ENCODE data around the gene SPATA21. TPM values are rescaled to one million over a fixed set of nuclear protein-coding genes. Genes with fewer than 3 reads are reported as not detected.
"Not testable (repeated sequence)": the region's sequence is repeated elsewhere in the genome, so short reads cannot be mapped to it uniquely, and the experiment has no call there.

The SPATA21 gene
- not detected for total RNA-seq

- TF ChIP-seq POLR2A (IDR thresholded peaks at IDR 0.05) = no peak
- no peak for TF ChIP-seq CTCF (IDR thresholded peaks at IDR 0.05)
- H3K27ac ChIP-seq = no peak within 1 kb of the TSS
- no peaks in the 10 kb centered on the region for H3K27me3 ChIP-seq
- peaks cover 0 to 11% (median 6%) of the 10 kb centered on the region in 4 donors for H3K4me1 ChIP-seq
- no peaks in the 10 kb centered on the region for H3K36me3 ChIP-seq
- H3K9me3 ChIP-seq = no peaks in the 10 kb centered on the region
- DNase-seq = no peak
- H3K4me3 ChIP-seq = no peak within 1 kb of the TSS
Measured at GRCh38 chr1:16436946-16437474, at the start of gene SPATA21. Gene SPATA21 (minus strand): TSS chr1:16437424. CDS start chr1:16431371, 6,053 bp downstream.

GRCh38 chr1:16487011-16487410 lies 49.8 kb upstream of the SPATA21 start:
- H3K27me3 ChIP-seq, H3K4me3 ChIP-seq, H3K4me1 ChIP-seq, DNase-seq, H3K27ac ChIP-seq, H3K9me3 ChIP-seq: not testable (repeated sequence)
- peaks cover 0 to 31% (median 0%) of the 10 kb centered on the region in 3 donors for H3K36me3 ChIP-seq

GRCh38 chr1:16486316-16486715 lies 49.1 kb upstream of the SPATA21 start:
- not testable (repeated sequence) for H3K4me1 ChIP-seq, H3K27ac ChIP-seq, H3K9me3 ChIP-seq, H3K4me3 ChIP-seq, DNase-seq, H3K27me3 ChIP-seq
- H3K36me3 ChIP-seq = peaks cover 0 to 31% (median 0%) of the 10 kb centered on the region in 3 donors

GRCh38 chr1:16484931-16485330 lies 47.7 kb upstream of the SPATA21 start:
- Histone ChIP-seq H3K27me3 (no peaks in the 10 kb centered on the region), H3K27ac (no peak overlapping the region), H3K4me1 (no peaks in the 10 kb centered on the region), H3K4me3 (no peak overlapping the region), H3K9me3 (no peaks in the 10 kb centered on the region), H3K36me3 (peaks cover 0 to 40% (median 0%) of the 10 kb centered on the region in 3 donors)
- TF ChIP-seq POLR2A (IDR thresholded peaks at IDR 0.05) = no peak
- no peak for TF ChIP-seq CTCF (IDR thresholded peaks at IDR 0.05)
- no peak for DNase-seq

- H3K4me3 ChIP-seq = no peak overlapping the region
- no peaks in the 10 kb centered on the region for H3K9me3 ChIP-seq
- TF ChIP-seq CTCF (IDR thresholded peaks at IDR 0.05) (no peak), POLR2A (IDR thresholded peaks at IDR 0.05) (no peak)
- no peaks in the 10 kb centered on the region for H3K27me3 ChIP-seq
- no peak overlapping the region for H3K27ac ChIP-seq
- no peak for DNase-seq
- H3K4me1 ChIP-seq = no peaks in the 10 kb centered on the region
- peaks cover 0 to 40% (median 0%) of the 10 kb centered on the region in 3 donors for H3K36me3 ChIP-seq
Measured at GRCh38 chr1:16484501-16484835, 47.2 kb upstream of the SPATA21 start.

GRCh38 chr1:16483639-16484500 lies 46.6 kb upstream of the SPATA21 start:
- not testable (repeated sequence) for H3K9me3 ChIP-seq, H3K27ac ChIP-seq, H3K27me3 ChIP-seq, H3K4me1 ChIP-seq, H3K4me3 ChIP-seq, DNase-seq
- peaks cover 0 to 40% (median 0%) of the 10 kb centered on the region in 3 donors for H3K36me3 ChIP-seq

GRCh38 chr1:16483146-16483545 lies 45.9 kb upstream of the SPATA21 start:
- not testable (repeated sequence) for H3K9me3 ChIP-seq, H3K4me1 ChIP-seq, H3K27ac ChIP-seq, DNase-seq, H3K4me3 ChIP-seq, H3K27me3 ChIP-seq
- H3K36me3 ChIP-seq = peaks cover 0 to 46% (median 0%) of the 10 kb centered on the region in 3 donors
